ENCODE data around the gene HECTD3. TPM values are rescaled to one million over a fixed set of nuclear protein-coding genes. Genes with fewer than 3 reads are reported as not detected.

The HECTD3 gene
- total RNA-seq, 1 experiment from 2014 or later = 29.5 TPM

GRCh38 chr1:45013551-45014209 lies 2.6 kb upstream of the HECTD3 start:
- peaks cover 10% of the 10 kb centered on the region for H3K4me1 ChIP-seq (ENCODE audit: insufficient read depth, low read length, poor library complexity, severe bottlenecking)
- intact Hi-C loops (cut with micrococcal nuclease; ENCODE audit: unreplicated experiment) = loop anchor here (1.0 to 10.0 kb wide), 6 partner anchors 191 to 561 kb away; partner anchors contain the start of genes BEST4, RNU5D-1 and ZSWIM5
- no TSS peak for BruUV-seq (replicated peaks)
- H3K27me3 ChIP-seq (replicated peaks; ENCODE audit: insufficient read depth, low read depth, low read length, poor library complexity) = no peaks in the 10 kb centered on the region
- POLR2A ChIA-PET (ENCODE audit: low non-redundant PET) = no interaction called here
- peak overlapping the region; percentile 85 for H3K4me3 ChIP-seq (ENCODE audit: low read depth, low read length, poor library complexity, severe bottlenecking)
- TF ChIP-seq EZH2 (IDR thresholded peaks at IDR 0.05; ENCODE audit: borderline replicate concordance, low read depth, low read length, poor library complexity, severe bottlenecking) = no peak
- TF ChIP-seq, protein P1, sequence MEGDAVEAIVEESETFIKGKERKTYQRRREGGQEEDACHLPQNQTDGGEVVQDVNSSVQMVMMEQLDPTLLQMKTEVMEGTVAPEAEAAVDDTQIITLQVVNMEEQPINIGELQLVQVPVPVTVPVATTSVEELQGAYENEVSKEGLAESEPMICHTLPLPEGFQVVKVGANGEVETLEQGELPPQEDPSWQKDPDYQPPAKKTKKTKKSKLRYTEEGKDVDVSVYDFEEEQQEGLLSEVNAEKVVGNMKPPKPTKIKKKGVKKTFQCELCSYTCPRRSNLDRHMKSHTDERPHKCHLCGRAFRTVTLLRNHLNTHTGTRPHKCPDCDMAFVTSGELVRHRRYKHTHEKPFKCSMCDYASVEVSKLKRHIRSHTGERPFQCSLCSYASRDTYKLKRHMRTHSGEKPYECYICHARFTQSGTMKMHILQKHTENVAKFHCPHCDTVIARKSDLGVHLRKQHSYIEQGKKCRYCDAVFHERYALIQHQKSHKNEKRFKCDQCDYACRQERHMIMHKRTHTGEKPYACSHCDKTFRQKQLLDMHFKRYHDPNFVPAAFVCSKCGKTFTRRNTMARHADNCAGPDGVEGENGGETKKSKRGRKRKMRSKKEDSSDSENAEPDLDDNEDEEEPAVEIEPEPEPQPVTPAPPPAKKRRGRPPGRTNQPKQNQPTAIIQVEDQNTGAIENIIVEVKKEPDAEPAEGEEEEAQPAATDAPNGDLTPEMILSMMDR (conservative IDR thresholded peaks at IDR 0.05; ENCODE audit: low read depth, low read length) = no peak
- no peaks in the 10 kb centered on the region for H3K9me3 ChIP-seq (ENCODE audit: low read depth, low read length, poor library complexity, severe bottlenecking)
- no peak for DNase-seq (ENCODE audit: low spot score)
- H3K27ac ChIP-seq (ENCODE audit: low read depth, low read length, poor library complexity, severe bottlenecking) = no peak overlapping the region
- CTCF ChIA-PET = interaction anchor here (0.5 to 1.6 kb wide), 7 partner anchors 284 to 1033 kb away, joined by 3 to 9 read pairs (median 6); partner anchors contain the start of genes MUTYH and TOE1
- peaks cover 5% of the 10 kb centered on the region for H3K36me3 ChIP-seq (ENCODE audit: insufficient read depth, low read length, poor library complexity, severe bottlenecking)

- peaks cover 10% of the 10 kb centered on the region for H3K4me1 ChIP-seq (ENCODE audit: insufficient read depth, low read length, poor library complexity, severe bottlenecking)
- peaks cover 5% of the 10 kb centered on the region for H3K36me3 ChIP-seq (ENCODE audit: insufficient read depth, low read length, poor library complexity, severe bottlenecking)
- H3K27ac ChIP-seq (ENCODE audit: low read depth, low read length, poor library complexity, severe bottlenecking) = peak overlapping the region; percentile 68
- H3K27me3 ChIP-seq (replicated peaks; ENCODE audit: insufficient read depth, low read depth, low read length, poor library complexity) = no peaks in the 10 kb centered on the region
- H3K9me3 ChIP-seq (ENCODE audit: low read depth, low read length, poor library complexity, severe bottlenecking) = no peaks in the 10 kb centered on the region
- peak overlapping the region; percentile 85 for H3K4me3 ChIP-seq (ENCODE audit: low read depth, low read length, poor library complexity, severe bottlenecking)
- DNase-seq (ENCODE audit: low spot score) = peak; percentile 49
- no TSS peak for BruUV-seq (replicated peaks)
- POLR2A ChIA-PET (ENCODE audit: low non-redundant PET) = interaction anchor here (0.6 to 0.9 kb wide), 2 partner anchors 100 to 238 kb away, joined by 3 to 4 read pairs; partner anchors contain the start of gene RPS8
- intact Hi-C loops (cut with micrococcal nuclease; ENCODE audit: unreplicated experiment) = loop anchor here (5.0 to 10.0 kb wide), 4 partner anchors 192 to 562 kb away; partner anchors contain the start of genes BEST4, RNU5D-1 and ZSWIM5
- CTCF ChIA-PET = interaction anchor here (1.1 to 1.5 kb wide), 2 partner anchors 287 to 291 kb away, joined by 5 to 12 read pairs; no protein-coding TSS in a partner anchor
- TF ChIP-seq, protein P1 (conservative IDR thresholded peaks at IDR 0.05; ENCODE audit: low read depth, low read length) = no peak
- no peak for TF ChIP-seq EZH2 (IDR thresholded peaks at IDR 0.05; ENCODE audit: borderline replicate concordance, low read depth, low read length, poor library complexity, severe bottlenecking)
These were observed 1.6 kb upstream of the HECTD3 start for GRCh38 chr1:45012639-45013278.

- BruUV-seq (replicated peaks) = TSS peak; percentile 66
These were observed 914 bp upstream of the HECTD3 start, which contains the start of gene UROD for GRCh38 chr1:45011837-45012638. TSS of gene UROD (plus strand) at chr1:45012254. CDS start at chr1:45012266, 12 bp downstream.

More at GRCh38 chr1:45011837-45012638, 914 bp upstream of the HECTD3 start, which contains the start of gene UROD:
- Histone ChIP-seq H3K4me1 (ENCODE audit: insufficient read depth, low read length, poor library complexity, severe bottlenecking) (peaks cover 10% of the 10 kb centered on the region), H3K9me3 (ENCODE audit: low read depth, low read length, poor library complexity, severe bottlenecking) (no peaks in the 10 kb centered on the region), H3K27ac (ENCODE audit: low read depth, low read length, poor library complexity, severe bottlenecking) (peak within 1 kb of the TSS; percentile 68), H3K27me3 (replicated peaks; ENCODE audit: insufficient read depth, low read depth, low read length, poor library complexity) (no peaks in the 10 kb centered on the region), H3K36me3 (ENCODE audit: insufficient read depth, low read length, poor library complexity, severe bottlenecking) (peaks cover 6% of the 10 kb centered on the region), H3K4me3 (ENCODE audit: low read depth, low read length, poor library complexity, severe bottlenecking) (peak within 1 kb of the TSS; percentile 85)
- TF ChIP-seq, protein P1 (conservative IDR thresholded peaks at IDR 0.05; ENCODE audit: low read depth, low read length) = no peak
- DNase-seq (ENCODE audit: low spot score) = peak; percentile 97
- intact Hi-C loops (cut with micrococcal nuclease; ENCODE audit: unreplicated experiment) = loop anchor here (2.0 to 10.0 kb wide), 5 partner anchors 169 to 563 kb away; partner anchors contain the start of genes BEST4, PTCH2, RNU5D-1 and ZSWIM5
- ChIA-PET CTCF (interaction anchor here (1.1 to 1.5 kb wide), 2 partner anchors 288 to 291 kb away, joined by 5 to 12 read pairs; no protein-coding TSS in a partner anchor), POLR2A (ENCODE audit: low non-redundant PET) (interaction anchor here (0.6 to 0.9 kb wide), 4 partner anchors 100 to 1105 kb away, joined by 3 to 5 read pairs (median 4); partner anchors contain the start of genes RPS8 and ZSWIM5)

All from A673 (cell line).